ENCODE data around the gene GLDC. TPM values are rescaled to one million over a fixed set of nuclear protein-coding genes. Genes with fewer than 3 reads are reported as not detected.
"Not testable (repeated sequence)": the region's sequence is repeated elsewhere in the genome, so short reads cannot be mapped to it uniquely, and the experiment has no call there.

Gene GLDC
- total RNA-seq, 1 experiment from 2014 or later, result 0.82 TPM

GRCh38 chr9:6564868-6565267 lies 80.7 kb downstream of the GLDC start:
- Histone ChIP-seq H3K9me3 (no peaks in the 10 kb centered on the region), H3K27me3 (no peaks in the 10 kb centered on the region), H3K4me3 (no peak overlapping the region), H3K36me3 (no peaks in the 10 kb centered on the region)
- DNase-seq, result peak; percentile 48

- peak; percentile 40 for DNase-seq
- Histone ChIP-seq H3K9me3 (no peaks in the 10 kb centered on the region), H3K4me3 (no peak overlapping the region), H3K27me3 (no peaks in the 10 kb centered on the region), H3K36me3 (no peaks in the 10 kb centered on the region)
Measured at GRCh38 chr9:6564360-6564759, 81.2 kb downstream of the GLDC start.

DNA sequence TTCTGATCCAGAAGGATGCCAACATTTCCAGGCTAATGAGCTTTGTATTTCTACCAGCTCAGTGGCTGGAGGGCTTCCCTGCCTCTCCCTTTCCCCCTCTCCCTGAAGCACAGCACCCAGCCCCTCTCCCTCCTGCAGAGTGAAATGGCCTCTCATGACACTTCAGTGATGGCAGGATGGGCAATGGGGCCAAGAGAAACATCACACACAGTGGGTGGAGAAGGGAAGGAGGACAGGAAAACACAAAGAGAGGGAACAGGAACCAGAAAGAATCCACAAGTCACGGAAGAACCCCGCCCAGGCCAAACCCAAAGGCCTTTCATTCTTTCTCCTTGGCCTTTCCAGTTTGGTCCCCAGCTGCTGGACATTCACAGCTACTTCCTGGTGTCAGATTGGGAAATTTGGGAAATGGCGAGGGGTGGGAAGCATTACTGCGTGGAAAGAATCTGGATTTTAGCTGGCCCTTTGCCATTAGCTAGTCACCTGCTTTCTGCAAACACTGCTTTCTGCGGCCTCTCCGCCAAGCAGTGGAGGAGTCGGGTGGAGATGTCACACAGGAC lies 82.6 kb downstream of the GLDC start:
- H3K36me3 ChIP-seq, result no peaks in the 10 kb centered on the region
- H3K4me3 ChIP-seq, result no peak overlapping the region
- no peaks in the 10 kb centered on the region for H3K27me3 ChIP-seq
- DNase-seq, result peak; percentile 30
- no peaks in the 10 kb centered on the region for H3K9me3 ChIP-seq

DNA sequence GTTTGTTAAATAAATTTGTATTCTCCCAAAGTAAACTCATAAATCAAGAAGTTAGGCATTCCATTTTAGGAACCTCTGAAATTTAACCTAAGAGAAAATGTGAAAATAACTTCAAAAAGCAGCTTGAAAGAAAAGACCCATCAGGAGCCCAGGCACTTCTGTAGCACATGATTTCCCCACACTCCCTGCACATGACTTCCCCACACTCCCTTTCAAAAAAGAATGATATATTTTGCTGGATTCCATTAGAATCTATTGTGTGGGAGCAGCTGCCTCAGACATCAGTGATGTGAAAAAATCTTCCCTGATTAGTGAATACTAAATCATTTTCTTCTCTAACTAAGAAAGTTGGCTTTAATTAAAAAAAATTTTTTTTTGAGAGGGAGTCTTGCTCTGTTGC lies 83.3 kb downstream of the GLDC start:
- Histone ChIP-seq H3K4me3 (no peak overlapping the region), H3K36me3 (no peaks in the 10 kb centered on the region), H3K27me3 (no peaks in the 10 kb centered on the region), H3K9me3 (no peaks in the 10 kb centered on the region)
- no peak for DNase-seq

DNA sequence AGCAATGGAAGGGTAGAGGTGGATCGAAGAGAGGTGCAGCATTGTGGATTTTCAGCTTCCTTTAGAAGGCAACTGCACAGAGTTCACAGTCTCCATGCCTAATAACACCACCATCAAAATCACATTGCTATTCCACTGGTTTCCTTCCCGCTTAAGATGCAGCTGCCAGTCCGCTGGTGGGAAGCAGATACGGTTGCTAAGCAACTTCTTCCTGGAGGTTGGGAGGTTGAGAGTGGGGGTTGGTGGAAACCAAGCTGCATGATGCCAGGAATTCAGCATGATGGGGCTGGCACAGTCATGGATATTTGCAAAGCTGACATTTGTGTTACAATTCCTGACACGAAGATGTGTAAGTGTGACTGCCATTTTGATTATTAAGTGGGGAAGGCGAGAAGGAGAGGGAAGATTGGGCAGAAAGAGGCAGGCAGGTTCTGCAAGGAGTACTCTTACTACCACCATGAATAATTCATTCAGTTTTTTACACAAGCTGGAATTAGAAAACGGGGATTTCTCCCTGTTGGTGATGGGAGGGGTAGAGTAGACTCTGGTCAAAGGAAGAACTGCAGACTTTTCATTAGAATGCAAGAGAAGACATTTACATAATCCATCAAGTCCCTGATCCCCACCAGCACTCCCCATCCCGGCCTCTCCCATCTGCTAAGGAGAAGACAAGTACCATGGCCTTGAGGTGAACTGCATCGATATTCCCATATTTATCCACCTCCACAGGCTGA lies 87.5 kb downstream of the GLDC start:
- DNase-seq, result no peak

DNA sequence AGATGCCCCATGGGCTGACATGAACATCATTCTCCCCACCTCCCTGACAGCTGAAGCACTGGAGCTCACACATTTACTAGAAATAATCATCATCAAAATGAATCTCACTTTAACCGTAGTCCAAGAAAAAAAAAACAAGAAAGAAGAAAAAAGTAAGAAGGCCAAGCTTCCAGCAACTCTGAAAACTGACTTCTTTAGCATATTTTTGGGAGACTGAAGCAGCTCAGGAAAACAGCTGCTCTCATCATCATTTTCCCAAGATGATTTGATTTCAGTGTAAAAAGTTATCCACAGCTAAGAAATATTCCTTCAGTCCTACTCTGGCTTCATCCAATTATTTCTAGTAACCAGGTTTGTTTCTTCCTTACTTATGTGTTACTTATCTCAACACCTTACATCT lies 91.7 kb downstream of the GLDC start:
- H3K4me3 ChIP-seq, result no peak overlapping the region
- no peak for DNase-seq
- no peaks in the 10 kb centered on the region for H3K27me3 ChIP-seq
- no peaks in the 10 kb centered on the region for H3K9me3 ChIP-seq
- no peaks in the 10 kb centered on the region for H3K36me3 ChIP-seq

More for the DNA sequence above, 87.5 kb downstream of the GLDC start:
- Histone ChIP-seq H3K9me3 (no peaks in the 10 kb centered on the region), H3K27me3 (no peaks in the 10 kb centered on the region), H3K36me3 (no peaks in the 10 kb centered on the region), H3K4me3 (no peak overlapping the region)

DNA sequence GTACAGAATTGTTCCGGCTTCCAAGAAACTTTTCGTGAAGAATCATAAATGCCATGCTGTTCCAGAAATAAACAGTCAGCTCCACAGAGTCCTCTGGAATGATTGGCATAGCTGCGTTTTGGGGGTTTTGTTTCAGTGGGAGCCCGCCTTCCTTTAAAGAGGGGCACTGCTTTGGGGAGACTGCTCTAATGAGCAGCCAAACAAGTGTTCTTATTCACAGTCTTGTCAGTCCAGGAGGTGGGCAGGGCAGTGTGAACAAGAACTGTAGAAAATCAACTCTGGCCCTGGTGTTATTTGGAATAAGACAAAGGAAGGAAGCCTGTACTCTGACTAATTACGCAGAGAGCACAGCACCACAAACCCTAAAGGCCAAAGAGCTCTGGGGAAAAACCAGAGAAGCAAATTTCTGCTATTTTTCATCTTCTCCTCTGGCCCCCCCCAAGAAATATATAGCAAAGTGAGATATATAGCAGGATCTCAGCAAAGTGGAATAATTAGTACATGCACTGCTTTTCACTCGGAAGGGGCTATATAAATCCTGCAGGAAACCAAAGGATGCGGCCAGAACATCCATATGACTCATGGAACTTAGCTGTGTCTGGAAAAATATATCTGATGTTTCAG lies 92.9 kb downstream of the GLDC start:
- DNase-seq, result peak; percentile 9
- H3K27me3 ChIP-seq, result no peaks in the 10 kb centered on the region
- H3K4me3 ChIP-seq, result no peak overlapping the region
- H3K9me3 ChIP-seq, result no peaks in the 10 kb centered on the region
- H3K36me3 ChIP-seq, result no peaks in the 10 kb centered on the region

- H3K9me3 ChIP-seq, result no peaks in the 10 kb centered on the region
- H3K4me3 ChIP-seq, result no peak overlapping the region
- no peaks in the 10 kb centered on the region for H3K27me3 ChIP-seq
- H3K36me3 ChIP-seq, result no peaks in the 10 kb centered on the region
- peak; percentile 43 for DNase-seq
Measured at GRCh38 chr9:6552033-6552432, 93.5 kb downstream of the GLDC start.

DNA sequence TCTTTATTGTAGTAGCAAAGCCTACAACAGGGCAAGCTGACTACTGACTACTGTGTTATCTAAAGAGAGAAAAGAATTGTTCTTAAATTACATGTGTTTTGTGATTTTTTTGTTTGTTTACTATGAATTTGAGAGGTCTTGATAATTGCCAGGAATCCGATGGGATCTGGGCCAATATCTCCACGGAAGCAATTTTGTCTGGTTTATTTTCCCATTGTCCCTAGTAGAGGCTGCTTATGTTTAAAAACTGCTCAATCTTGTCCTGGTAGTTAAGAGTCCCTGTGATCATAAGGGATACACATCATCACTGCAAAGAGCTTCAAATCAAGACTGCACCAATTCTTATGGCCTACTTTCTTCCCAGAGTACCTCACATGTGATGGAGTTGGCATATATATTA lies 94.4 kb downstream of the GLDC start:
- no peak overlapping the region for H3K4me3 ChIP-seq
- no peaks in the 10 kb centered on the region for H3K9me3 ChIP-seq
- no peaks in the 10 kb centered on the region for H3K36me3 ChIP-seq
- no peak for DNase-seq
- H3K27me3 ChIP-seq, result no peaks in the 10 kb centered on the region

DNA sequence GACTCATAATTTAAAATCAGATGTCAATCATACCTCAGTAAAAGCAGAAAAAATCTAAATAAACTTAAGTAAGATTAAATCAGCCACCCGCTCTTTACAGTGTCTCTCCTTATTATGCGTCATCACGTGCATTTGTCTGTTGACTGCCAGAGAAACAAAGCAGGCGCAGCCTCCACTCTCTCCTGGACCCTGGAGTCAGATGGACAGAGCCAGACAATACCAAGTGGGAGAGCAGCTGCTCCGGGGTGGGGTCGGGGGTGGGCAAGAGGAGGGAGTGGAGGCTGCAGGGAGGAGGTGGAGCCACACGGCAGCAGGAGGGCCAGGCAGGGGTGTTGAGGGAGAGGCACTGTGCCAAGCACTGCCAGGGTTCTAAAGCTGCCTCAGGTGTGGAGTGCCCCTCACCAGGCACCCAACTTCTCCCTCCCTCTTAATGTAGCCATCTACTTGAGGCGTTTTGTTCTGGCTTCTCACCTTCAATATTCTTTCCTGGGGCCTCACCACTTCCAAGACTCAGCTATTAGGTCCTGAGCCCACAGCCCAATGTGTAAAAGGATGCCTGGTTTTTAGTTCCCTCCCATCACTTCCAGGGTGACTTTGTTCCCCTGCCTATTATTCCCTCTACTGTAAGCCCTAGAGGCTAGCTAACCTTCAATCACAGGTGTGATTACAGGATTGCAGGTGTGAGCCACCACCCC lies 96.3 kb downstream of the GLDC start:
- Histone ChIP-seq H3K9me3 (no peaks in the 10 kb centered on the region), H3K27me3 (no peaks in the 10 kb centered on the region), H3K4me3 (no peak overlapping the region), H3K36me3 (no peaks in the 10 kb centered on the region)
- DNase-seq, result no peak

DNA sequence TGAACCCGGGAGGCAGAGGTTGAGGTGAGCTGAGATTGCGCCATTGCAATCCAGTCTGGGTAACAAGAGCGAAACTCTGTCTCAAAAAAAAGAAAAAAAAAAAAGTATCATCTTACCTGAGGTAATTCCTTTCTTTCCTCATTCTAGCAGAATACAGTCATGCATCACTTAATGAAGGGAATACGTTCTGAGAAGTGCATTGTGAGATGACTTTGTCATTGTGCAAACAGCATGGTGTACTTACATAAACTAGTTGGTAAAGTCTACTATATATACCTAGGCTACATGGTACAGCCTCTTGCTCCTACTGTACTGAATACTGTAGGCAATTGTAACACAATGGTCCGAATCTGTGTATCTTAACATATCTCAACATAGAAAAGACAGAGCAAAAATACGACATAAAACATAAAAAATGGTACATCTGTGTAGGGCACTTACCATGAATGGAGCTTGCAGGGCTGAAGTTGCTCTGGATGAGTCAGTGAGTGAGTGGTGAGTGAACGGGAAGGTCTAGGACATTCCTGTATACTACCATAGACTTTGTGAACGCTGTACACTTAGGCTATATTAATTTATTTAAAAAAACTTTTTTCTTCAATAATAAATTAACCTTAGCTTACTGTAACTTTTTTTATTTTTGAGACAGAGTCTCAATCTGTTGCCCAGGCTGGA lies 100.4 kb downstream of the GLDC start:
- no peak for DNase-seq
- H3K36me3 ChIP-seq, result no peaks in the 10 kb centered on the region
- no peak overlapping the region for H3K4me3 ChIP-seq
- no peaks in the 10 kb centered on the region for H3K27me3 ChIP-seq
- H3K9me3 ChIP-seq, result no peaks in the 10 kb centered on the region

GRCh38 chr9:6543204-6543603 lies 102.3 kb downstream of the GLDC start:
- Histone ChIP-seq H3K36me3 (no peaks in the 10 kb centered on the region), H3K9me3 (no peaks in the 10 kb centered on the region)
- no peak for DNase-seq

GRCh38 chr9:6542617-6543016 lies 102.9 kb downstream of the GLDC start:
- not testable (repeated sequence) for H3K4me3 ChIP-seq, H3K36me3 ChIP-seq, H3K27me3 ChIP-seq, DNase-seq, H3K9me3 ChIP-seq

More at GRCh38 chr9:6543204-6543603, 102.3 kb downstream of the GLDC start:
- H3K27me3 ChIP-seq, result no peaks in the 10 kb centered on the region
- no peak overlapping the region for H3K4me3 ChIP-seq

DNA sequence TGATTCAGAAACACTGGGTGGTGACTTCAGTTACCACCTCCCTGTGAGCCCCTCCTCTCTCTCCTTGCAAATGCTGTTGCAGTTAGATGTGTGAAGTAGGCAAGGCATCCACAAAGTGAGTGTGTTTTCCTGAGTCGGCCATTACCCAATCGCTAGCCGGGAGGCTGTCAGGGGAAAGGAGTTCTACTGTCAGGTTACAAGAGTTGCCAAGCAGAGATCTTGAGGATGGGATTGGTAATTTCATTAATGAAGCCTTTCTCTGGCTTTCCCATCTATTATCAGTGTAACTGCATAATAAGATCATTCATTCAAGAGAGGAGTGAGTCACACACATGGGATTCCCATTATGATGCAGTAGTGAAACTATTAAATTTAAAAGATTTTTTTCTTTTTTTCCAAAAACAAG lies 106.9 kb downstream of the GLDC start:
- Histone ChIP-seq H3K4me3 (no peak overlapping the region), H3K27me3 (no peaks in the 10 kb centered on the region), H3K36me3 (no peaks in the 10 kb centered on the region), H3K9me3 (no peaks in the 10 kb centered on the region)
- no peak for DNase-seq

GRCh38 chr9:6535594-6535993 lies 109.9 kb downstream of the GLDC start:
- Histone ChIP-seq H3K27me3 (no peaks in the 10 kb centered on the region), H3K4me3 (no peak overlapping the region), H3K36me3 (no peaks in the 10 kb centered on the region), H3K9me3 (no peaks in the 10 kb centered on the region)
- no peak for DNase-seq

GRCh38 chr9:6525326-6526045 lies 120.0 kb downstream of the GLDC start:
- DNase-seq, result no peak
- no peak overlapping the region for H3K4me3 ChIP-seq
- H3K27me3 ChIP-seq, result no peaks in the 10 kb centered on the region
- no peaks in the 10 kb centered on the region for H3K9me3 ChIP-seq
- H3K36me3 ChIP-seq, result no peaks in the 10 kb centered on the region

Measured in MG63 (cell line).